ENCODE data around the gene PPARD. TPM values are rescaled to one million over a fixed set of nuclear protein-coding genes. Genes with fewer than 3 reads are reported as not detected.

The PPARD gene
- total and polyA plus RNA-seq, 2 of the 13 experiments (the other 11 are each of a cell fraction or from before 2014, with no cell fraction given) = 6.1 to 13.3 TPM

Small RNAs within 50 kb of the gene (microRNA-seq; reads per million reads assigned to microRNA genes)
- gene MIR7111 = 3.9 reads per million, percentile 27 among the genes with 10 or more reads in this experiment

Small RNAs within 50 kb of the gene (small RNA-seq; reads per million reads assigned to genes)
- 0 to 0.97 (median 0.10) reads per million in 3 experiments for gene MIR7111 (ENCODE audit: insufficient read depth in 2 of 3, insufficient read length in 3 of 3, low read depth in 2 of 3, low replicate concordance in 1 of 3)

Other genes with a start within 250 kb of the PPARD start
- not detected in 2 replicates for gene TCP11, start 201.2 kb upstream of the PPARD start, total RNA-seq (2016; rRNA removed; fragmentation: Illumina TruSeq; extraction: Trizol)
- gene TCP11, start 201.2 kb upstream of the PPARD start, polyA plus RNA-seq (2011; rRNA removed) = 0.04 TPM in 1 of 2 replicates, not detected in the other
- not detected in 2 replicates for gene SCUBE3, start 128.6 kb upstream of the PPARD start, total RNA-seq (2016; rRNA removed; fragmentation: Illumina TruSeq; extraction: Trizol)
- not detected in 2 replicates for gene SCUBE3, start 128.6 kb upstream of the PPARD start, polyA plus RNA-seq (2011; rRNA removed)
- 11.8 and 13.2 TPM in 2 replicates for gene ZNF76, start 82.8 kb upstream of the PPARD start, total RNA-seq (2016; rRNA removed; fragmentation: Illumina TruSeq; extraction: Trizol)
- 26.4 and 28.2 TPM in 2 replicates for gene ZNF76, start 82.8 kb upstream of the PPARD start, polyA plus RNA-seq (2011; rRNA removed)
- gene DEF6, start 44.7 kb upstream of the PPARD start, total RNA-seq (2016; rRNA removed; fragmentation: Illumina TruSeq; extraction: Trizol) = 9.6 and 10.0 TPM in 2 replicates
- 5.2 and 7.4 TPM in 2 replicates for gene DEF6, start 44.7 kb upstream of the PPARD start, polyA plus RNA-seq (2011; rRNA removed)
- 9.7 and 11.2 TPM in 2 replicates for gene FANCE, start 109.8 kb downstream of the PPARD start, total RNA-seq (2016; rRNA removed; fragmentation: Illumina TruSeq; extraction: Trizol)
- gene FANCE, start 109.8 kb downstream of the PPARD start, polyA plus RNA-seq (2011; rRNA removed) = 7.1 and 7.9 TPM in 2 replicates
- 1,854 and 2,285 TPM in 2 replicates for gene RPL10A, start 125.8 kb downstream of the PPARD start, total RNA-seq (2016; rRNA removed; fragmentation: Illumina TruSeq; extraction: Trizol)
- gene RPL10A, start 125.8 kb downstream of the PPARD start, polyA plus RNA-seq (2011; rRNA removed) = 2,253 and 2,726 TPM in 2 replicates
- 14.4 and 15.1 TPM in 2 replicates for gene TEAD3, start 154.5 kb downstream of the PPARD start, total RNA-seq (2016; rRNA removed; fragmentation: Illumina TruSeq; extraction: Trizol)
- 16.5 and 20.5 TPM in 2 replicates for gene TEAD3, start 154.5 kb downstream of the PPARD start, polyA plus RNA-seq (2011; rRNA removed)
- not detected in 2 replicates for gene TULP1, start 170.3 kb downstream of the PPARD start, total RNA-seq (2016; rRNA removed; fragmentation: Illumina TruSeq; extraction: Trizol)
- gene TULP1, start 170.3 kb downstream of the PPARD start, polyA plus RNA-seq (2011; rRNA removed) = not detected in 2 replicates

Measured in HepG2 (cell line).